Fibroblast of the aortic adventitia (primary cell): ENCODE measurements around the gene AQP4. TPM values are rescaled to one million over a fixed set of nuclear protein-coding genes. Genes with fewer than 3 reads are reported as not detected.

Experiments
- DNase-seq: peaks from one replicate; pipeline ENCODE4 v3.0.0-alpha.2; 2010; ENCODE audit warnings: low read depth
- H3K4me3 ChIP-seq: 2 replicates; pipeline ENCODE4 v1.5.1; 2011; ENCODE audit warnings: low read depth, mild to moderate bottlenecking, control low read depth, low read length, moderate library complexity
- CTCF ChIP-seq: IDR thresholded peaks from 2 replicates; pipeline ENCODE4 v1.5.1; 2011; ENCODE audit warnings: mild to moderate bottlenecking, low read length, control low read depth, inconsistent platforms; ENCODE audit not compliant: insufficient read depth
- total RNA-seq: library from RNA; depleted of rRNA; stranded (reverse); fragments of >200 nt; gene quantifications from 2 replicates; pipeline ENCODE4 v1.2.3, GENCODE V29; 2012; ENCODE audit warnings: low replicate concordance

Gene AQP4
- total RNA-seq, 1 donor, result not detected

- no peak overlapping the region for H3K4me3 ChIP-seq
- no peak for DNase-seq
- TF ChIP-seq CTCF, result no peak
These were observed 3.6 kb upstream of the AQP4 start for GRCh38 chr18:26868968-26869586.

GRCh38 chr18:26867471-26867870 is 2.0 kb upstream of the AQP4 start:
- DNase-seq, result no peak
- no peak for TF ChIP-seq CTCF
- H3K4me3 ChIP-seq, result no peak overlapping the region

GRCh38 chr18:26864658-26865057 is 849 bp downstream of the AQP4 start:
- TF ChIP-seq CTCF, result no peak
- DNase-seq, result no peak
- H3K4me3 ChIP-seq, result no peak overlapping the region

GRCh38 chr18:26863921-26864497 is 1.5 kb downstream of the AQP4 start:
- no peak for TF ChIP-seq CTCF
- DNase-seq, result no peak
- H3K4me3 ChIP-seq, result no peak overlapping the region

GRCh38 chr18:26863122-26863879 is 2.2 kb downstream of the AQP4 start:
- no peak for TF ChIP-seq CTCF
- no peak overlapping the region for H3K4me3 ChIP-seq
- DNase-seq, result no peak

- H3K4me3 ChIP-seq, result no peak overlapping the region
- no peak for TF ChIP-seq CTCF
- DNase-seq, result no peak
These were observed 3.4 kb downstream of the AQP4 start for GRCh38 chr18:26862084-26862483.
